Limb (tissue), 2 donors: ENCODE measurements around the gene TMED8.
"Not testable (repeated sequence)": the region's sequence is repeated elsewhere in the genome, so short reads cannot be mapped to it uniquely, and the experiment has no call there.

Experiments used
- DNase-seq, 2 donors: peaks; one replicate each; pipeline ENCODE4 v3.0.0-alpha.2; 2016; ENCODE audit errors: extremely low spot score in 2 of 2

TMED8 gene

DNA sequence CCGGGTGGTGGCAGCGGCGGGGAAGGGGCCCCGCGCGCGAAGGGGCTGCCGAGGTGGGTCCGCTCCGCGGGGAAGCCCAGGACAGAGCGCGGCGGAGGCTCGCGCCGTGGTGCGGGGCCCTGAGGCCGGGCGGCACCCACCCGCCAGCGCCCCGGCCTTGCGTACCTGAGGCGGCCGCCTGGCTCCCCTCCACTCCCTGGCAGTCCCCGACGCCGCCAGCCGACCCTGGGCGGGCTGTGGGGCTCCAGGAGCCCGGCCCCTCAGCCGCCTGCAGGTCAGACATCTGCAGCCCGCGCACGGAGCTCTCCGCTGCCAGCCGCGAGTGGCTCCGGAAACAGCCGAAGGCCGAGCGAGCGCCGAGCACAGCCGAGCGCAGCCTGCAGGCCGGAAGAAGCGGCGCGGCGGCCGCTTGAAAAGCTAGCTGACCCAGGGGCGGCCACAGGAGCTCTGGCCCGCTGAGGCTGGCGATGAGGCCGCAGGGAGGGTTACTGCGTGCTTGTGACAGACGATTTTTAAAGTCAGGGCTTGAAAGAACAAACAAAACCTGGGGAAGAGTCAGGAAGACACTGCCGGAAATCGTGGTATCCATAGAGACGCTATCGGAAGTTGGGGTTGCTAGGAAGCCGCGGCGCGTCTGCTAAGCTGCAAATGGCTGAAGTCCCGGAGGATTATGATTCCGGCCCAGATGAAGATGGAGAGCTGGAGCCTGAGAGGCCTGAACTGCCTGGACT lies at the start of gene TMED8, which contains the start of gene SAMD15:
TMED8 (minus strand) TSS at position 324 of the 731 bp plus-strand sequence; CDS start at position 283, 41 bp downstream.
SAMD15 (plus strand) TSS at position 609 of the 731 bp plus-strand sequence; CDS start at position 649, 40 bp downstream.
- DNase-seq = peak; percentile 91 to 93

- no peak for DNase-seq
These were observed 49.5 kb upstream of the TMED8 start for GRCh38 chr14:77426396-77426795.

- no peak for DNase-seq
These were observed 48.0 kb upstream of the TMED8 start for GRCh38 chr14:77424862-77425261.

DNA sequence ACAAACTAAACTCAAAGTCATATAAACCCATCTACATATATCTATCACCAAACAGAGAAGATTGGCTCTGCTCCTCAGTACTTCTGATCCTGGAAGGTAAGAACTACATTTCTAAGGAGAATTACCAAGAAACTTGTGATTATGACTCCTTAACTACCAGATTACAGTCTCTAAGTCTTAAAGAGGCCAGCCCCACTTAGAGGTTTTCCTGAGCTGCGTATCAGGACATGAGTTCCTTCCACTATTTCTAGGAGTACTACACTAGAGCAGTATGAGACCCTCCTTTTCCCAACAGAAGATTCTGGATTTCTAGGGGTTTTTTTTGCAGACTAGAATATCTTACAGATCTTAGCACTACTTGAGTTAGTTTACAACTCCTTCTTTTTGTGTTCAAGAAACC lies 46.5 kb upstream of the TMED8 start, which contains the start of gene NOXRED1:
NOXRED1 (minus strand) TSS at position 101 of the 400 bp plus-strand sequence. CDS start 634 bp downstream, outside the sequence.
- DNase-seq = no peak

GRCh38 chr14:77421201-77421600 lies 44.3 kb upstream of the TMED8 start:
- DNase-seq = no peak

DNA sequence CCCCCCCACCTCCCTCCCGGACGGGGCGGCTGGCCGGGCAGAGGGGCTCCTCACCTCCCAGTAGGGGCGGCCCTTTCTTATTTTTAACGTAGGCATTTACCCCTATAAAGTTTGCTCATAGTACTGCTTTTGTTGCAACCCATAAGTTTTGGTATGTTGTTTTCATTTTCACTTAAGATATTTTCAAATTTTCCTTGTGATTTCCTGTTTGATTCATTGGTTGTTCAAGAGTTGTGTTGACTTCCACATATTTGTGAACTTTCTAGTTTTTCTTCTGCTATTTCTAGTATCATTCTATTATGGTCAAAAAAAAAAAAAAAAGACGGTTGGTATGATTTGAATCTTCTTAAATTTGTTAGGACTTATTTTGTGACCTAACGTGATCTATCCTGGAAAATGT lies 39.9 kb upstream of the TMED8 start:
- DNase-seq = no peak

GRCh38 chr14:77416098-77416497 lies 39.2 kb upstream of the TMED8 start:
- not testable (repeated sequence) for DNase-seq

GRCh38 chr14:77415403-77416030 lies 38.6 kb upstream of the TMED8 start:
- not testable (repeated sequence) for DNase-seq

DNA sequence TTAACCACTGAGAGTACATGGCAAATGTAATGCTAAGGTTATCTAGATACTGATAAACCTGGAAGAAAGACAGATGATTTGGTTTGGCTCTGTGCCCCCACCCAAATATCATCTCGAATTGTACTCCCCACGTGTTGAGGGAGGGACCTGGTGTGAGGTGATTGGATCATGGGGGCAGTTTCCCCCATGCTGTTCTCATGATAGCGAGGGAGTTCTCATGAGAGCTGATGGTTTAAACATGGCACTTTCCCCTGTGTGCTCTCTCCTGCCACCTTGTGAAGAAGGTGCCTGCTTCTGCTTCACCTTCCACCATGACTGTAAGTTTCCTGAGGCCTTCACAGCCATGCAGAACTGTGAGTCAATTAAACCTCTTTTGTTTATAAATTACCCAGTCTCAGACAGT lies 32.2 kb upstream of the TMED8 start:
- DNase-seq = no peak

DNA sequence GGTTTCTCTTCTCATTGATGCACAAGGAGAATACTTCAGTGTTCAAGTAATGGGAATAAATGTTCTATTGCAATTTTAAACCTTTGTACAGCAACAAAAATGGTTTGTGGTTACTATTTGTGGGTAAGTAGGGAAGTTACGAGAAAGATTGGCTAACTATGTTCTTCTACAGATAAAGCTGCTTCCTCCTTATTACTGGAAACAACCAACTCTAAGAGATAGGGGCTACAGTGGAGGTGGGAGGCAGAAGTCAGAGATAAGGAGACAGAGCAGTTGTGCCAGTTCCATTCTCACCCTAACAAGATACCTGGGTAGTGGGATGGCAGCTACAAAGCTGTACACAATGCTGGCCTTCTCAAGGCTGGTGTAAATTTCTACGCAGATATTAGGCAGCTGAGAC lies 30.3 kb upstream of the TMED8 start:
- no peak for DNase-seq

GRCh38 chr14:77406718-77407117 lies 29.8 kb upstream of the TMED8 start:
- no peak for DNase-seq

DNA sequence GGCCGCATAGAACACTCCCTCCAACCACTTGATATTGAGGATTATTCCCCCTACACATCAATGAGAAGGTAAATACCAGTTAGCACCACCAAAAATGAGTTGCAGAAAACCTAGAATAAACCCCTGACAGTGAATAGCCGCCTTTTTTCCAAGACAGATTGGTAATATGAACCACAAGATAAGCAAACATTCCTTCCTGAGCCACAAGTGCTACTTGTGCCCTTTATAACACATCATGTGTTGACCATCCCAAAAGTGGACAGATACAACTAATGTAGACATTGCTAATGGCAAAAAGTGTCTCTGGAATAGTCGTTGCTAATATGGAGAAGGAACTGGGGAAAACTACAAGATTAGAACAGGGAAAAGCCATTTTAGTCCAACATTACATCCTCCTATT lies 29.2 kb upstream of the TMED8 start:
- no peak for DNase-seq

- no peak for DNase-seq
These were observed 26.9 kb upstream of the TMED8 start for GRCh38 chr14:77403768-77404167.

- no peak for DNase-seq
These were observed 23.3 kb upstream of the TMED8 start for GRCh38 chr14:77400216-77400615.

DNA sequence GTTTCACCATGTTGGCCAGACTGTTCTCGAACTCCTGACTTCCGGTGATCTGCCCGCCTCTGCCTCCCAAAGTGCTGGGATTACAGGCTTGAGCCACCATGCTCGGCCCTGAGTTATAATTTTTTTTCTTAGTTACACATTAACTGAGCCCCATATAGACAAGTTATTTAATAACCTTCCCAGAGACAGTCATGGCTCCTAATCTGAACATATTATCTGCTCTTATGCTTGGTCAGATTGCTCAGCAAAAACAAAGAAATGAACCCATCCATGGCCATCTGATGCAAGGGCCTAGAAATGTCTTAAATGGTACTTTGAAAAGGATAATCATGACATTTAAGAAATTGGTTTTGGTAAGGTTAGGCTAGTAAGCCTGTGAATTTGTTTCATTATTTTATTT lies 13.3 kb upstream of the TMED8 start:
- no peak for DNase-seq

DNA sequence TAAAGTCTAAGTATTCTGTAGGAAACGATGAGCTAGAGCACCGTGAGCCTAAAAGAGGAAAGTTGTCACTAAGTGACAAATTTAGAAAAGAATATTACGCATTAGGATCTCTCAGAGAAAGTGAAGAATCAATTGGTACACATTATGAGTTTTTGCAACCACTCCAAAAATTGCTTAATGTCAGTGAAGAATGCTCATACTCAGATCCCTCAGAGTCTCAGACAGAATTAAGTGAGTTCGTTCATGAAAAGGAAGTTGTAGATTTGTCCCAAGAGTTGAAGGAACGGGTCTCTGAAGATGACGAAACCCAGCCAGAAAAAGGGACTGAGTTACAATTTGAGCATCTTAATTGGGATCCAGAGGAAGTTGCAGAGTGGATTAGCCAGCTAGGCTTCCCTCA lies 1.8 kb upstream of the TMED8 start:
- DNase-seq = no peak

DNA sequence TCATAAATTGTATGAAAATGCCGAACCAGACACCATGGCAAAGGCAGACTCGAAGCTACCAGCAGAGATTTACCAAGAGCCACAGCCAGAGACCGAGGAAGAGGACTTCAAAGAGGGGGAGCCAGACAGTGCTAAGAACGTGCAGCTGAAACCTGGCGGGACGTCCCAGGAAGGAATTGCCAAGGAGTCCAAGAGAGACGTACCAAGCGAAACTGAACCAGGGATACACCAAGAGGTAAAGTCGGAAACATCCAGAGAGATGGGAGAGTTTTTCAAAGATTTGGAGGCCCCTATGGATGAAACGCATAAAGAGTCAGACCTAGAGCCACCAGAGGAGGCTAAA lies 579 bp upstream of the TMED8 start:
- DNase-seq = no peak

DNA sequence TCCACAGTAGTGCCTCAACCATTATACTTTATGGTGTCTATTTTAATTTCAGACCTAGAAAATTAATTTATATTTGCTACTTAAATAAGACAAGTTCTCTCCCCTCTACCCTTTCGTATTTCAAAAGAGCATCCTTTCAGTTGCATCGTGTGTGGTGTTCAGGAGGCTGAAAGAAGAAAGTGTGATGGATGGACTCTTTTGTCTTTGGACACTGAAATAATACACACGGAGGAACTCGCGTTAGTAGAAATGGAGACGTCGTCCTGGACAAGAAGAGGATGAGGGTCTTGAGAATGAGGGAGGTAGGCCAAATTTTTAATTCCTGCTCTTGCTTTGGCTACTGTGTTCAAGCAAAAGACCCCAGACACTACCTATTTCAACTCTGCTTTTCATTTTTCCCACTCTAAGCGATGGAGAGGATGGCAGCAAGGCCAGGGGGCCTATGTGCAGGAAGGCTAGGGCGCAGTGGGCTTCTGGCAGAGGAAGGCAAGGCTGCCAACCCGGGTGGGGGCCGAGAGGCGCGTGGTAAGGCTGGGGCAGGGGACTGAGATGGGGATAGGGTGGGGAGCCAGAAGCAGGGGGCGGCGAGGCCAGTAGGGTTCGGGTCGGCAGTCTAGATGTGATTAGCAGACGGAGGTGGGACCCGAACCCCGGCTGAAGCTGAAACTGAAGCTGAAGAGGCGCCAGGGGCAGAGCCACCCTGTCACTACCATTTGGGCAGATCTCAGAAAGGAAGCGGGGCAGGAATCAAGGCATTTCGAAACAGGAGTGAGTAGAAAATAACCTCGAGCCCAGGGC lies 722 bp downstream of the TMED8 start:
- no peak for DNase-seq

DNA sequence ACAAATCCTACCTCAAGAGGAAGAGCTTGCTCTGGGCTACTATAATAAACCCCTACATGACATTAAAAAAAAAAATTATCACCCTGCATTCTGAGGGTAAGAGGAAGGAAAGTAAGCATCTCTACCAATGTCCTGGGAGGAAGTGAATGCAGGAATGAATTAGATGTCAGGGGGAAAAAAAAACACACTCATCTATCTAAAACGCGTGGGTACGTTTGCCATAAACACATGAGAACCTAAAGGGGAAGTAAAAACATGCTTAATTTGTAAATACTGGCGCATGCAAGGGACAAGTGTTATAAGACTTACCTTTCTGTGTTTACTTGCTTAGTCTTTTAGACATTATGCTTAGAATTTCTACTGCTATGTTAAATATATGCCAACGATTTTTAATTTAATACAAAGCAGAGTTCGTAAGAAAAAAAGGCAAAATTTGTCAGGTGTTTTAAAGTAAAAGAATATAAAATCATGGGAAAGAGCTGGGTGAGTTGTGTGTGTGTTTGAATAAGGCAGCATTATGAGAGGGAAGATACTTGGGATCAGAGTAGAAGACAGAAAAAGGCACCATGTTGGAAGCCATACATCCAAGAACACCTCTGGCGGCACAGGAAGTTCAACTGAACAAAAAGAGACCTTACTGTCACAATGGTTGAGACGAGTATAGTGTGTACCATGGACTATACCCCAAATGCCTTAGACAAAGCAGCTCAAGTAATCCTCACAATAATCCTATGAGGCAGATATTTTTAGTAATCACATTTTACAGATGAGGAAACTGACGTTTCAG lies 1.5 kb downstream of the TMED8 start:
- DNase-seq = no peak

GRCh38 chr14:77372304-77372841 lies 4.5 kb downstream of the TMED8 start:
- no peak for DNase-seq

GRCh38 chr14:77369285-77369684 lies 7.6 kb downstream of the TMED8 start:
- no peak for DNase-seq
